Stimulated activated CD4-positive, alpha-beta T cell treated with anti-CD3 and anti-CD28 coated beads, Interleukin-4, amount 100 ng/mL, for 1 hour (primary cell): ENCODE data around the gene CLEC14A.

Experiments used
- DNase-seq: peaks from one replicate; pipeline ENCODE4 v3.0.0-alpha.2; 2020

Gene CLEC14A

DNA sequence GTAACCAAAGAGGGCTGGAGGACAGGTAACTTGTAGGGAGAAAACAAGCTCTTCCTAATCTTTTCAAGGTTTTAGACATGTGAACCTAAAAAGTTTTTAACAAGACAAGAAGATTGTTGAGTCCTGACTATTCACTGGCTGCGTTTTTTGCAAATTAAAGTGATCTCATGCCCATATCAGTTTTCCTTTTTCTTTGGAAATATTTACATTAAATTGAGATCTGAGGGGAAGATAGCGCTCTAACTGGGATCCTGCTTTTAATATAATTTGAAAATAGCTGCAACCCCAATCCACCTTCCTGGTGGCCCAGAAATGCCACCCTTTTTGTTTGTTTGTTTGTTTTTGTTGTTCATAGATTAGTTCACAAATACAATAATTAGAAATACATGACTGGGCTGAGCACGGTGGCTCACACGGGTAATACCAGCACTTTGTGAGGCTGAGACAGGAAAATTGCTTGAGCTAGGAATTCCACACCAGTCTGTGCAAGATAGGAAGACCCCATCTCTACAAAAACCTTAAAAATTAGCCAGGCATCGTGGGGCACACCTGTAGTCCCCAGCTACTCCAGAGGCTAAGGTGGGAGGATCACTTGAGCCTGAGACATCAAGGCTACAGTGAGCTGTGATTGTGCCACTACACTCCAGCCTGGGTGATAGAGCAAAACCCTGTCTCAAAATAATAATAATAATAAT, 50.6 kb downstream of the CLEC14A start:
- DNase-seq = no peak

DNA sequence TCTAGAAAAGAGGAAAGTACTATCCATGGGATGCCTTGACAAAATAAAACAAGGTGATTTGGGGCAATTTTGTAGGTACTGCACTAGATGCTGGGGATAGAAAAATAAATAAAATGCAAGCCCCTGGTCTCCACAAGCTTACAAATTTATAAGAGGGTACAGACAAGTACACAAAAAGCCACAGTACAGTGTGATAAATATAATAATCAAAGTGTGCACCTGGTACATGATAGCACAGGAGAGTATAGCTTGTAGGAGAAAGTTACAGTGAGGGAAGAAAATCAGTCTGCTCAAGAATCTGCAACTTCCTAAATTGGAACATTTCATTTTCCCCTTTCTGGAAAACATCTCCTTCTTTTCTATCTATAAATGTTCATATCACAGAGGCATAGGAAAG, 51.2 kb downstream of the CLEC14A start:
- no peak for DNase-seq
